ES-I3 (cell line): Measurements from ENCODE around the gene ALKBH1.
"Not testable (repeated sequence)": the region's sequence is repeated elsewhere in the genome, so short reads cannot be mapped to it uniquely, and the experiment has no call there.

Experiments used
- H3K36me3 ChIP-seq: 2 replicates; pipeline ENCODE4 v1.6.1; 2013; ENCODE audit warnings: mild to moderate bottlenecking, low read length, control low read depth, moderate library complexity; ENCODE audit not compliant: insufficient read depth
- H3K4me1 ChIP-seq: 2 replicates; pipeline ENCODE4 v1.6.1; 2013; ENCODE audit warnings: mild to moderate bottlenecking, control low read depth, low read length; ENCODE audit not compliant: insufficient read depth
- H3K9ac ChIP-seq: 2 replicates; pipeline ENCODE4 v1.6.1; 2013; ENCODE audit warnings: low read depth, mild to moderate bottlenecking, low read length, moderate library complexity
- H3K9me3 ChIP-seq: 2 replicates; pipeline ENCODE4 v1.6.1; 2013; ENCODE audit warnings: mild to moderate bottlenecking, low read length, moderate library complexity; ENCODE audit not compliant: control insufficient read depth, insufficient read depth

ALKBH1 gene

DNA sequence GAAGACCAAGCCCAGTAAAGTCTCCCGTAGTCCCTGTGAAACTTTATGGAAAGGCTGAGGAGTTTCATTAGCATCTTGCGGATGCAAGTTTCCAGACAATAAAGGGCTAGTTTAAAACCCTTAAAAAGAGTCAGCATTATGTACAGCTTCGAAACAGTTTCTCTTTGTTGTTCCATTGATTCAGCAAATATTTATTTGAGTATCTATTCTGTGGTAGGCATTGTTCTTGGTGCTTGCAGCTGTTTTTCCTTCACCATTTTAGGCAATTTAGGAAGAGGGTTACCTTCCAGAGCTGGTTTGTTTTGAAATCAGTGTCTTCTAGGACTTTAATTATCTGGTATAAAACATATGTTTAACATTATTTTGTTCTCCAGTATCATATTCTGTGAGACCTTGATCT is 1.6 kb upstream of the ALKBH1 start:
- H3K4me1 ChIP-seq: peaks cover 8% of the 10 kb centered on the region
- H3K9me3 ChIP-seq: no peaks in the 10 kb centered on the region
- peak overlapping the region; percentile 80; the same call in 1 of the 2 replicates for H3K9ac ChIP-seq
- H3K36me3 ChIP-seq: peaks cover 18% of the 10 kb centered on the region

DNA sequence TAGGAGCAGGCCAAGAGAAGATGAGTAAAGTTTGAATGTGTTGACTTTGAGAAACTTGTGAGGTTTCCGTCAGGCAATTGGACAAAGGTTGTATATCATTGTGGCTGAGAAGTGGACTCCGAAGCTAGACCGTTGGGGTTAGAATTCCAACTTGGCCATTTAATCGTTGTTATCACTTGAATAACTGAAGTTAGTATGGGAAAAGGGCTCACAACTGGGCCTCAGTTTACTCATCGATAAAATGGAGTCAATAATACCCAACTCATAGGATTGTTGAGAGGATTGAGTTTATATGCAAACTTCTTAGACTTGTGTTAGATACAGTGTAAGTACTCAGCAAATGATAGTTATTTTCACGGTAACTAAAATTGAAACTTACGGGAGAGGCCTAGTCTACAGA is 926 bp upstream of the ALKBH1 start:
- Histone ChIP-seq H3K9me3 (no peaks in the 10 kb centered on the region), H3K9ac (peak overlapping the region; percentile 80), H3K4me1 (peaks cover 8% of the 10 kb centered on the region), H3K36me3 (peaks cover 23% of the 10 kb centered on the region)

DNA sequence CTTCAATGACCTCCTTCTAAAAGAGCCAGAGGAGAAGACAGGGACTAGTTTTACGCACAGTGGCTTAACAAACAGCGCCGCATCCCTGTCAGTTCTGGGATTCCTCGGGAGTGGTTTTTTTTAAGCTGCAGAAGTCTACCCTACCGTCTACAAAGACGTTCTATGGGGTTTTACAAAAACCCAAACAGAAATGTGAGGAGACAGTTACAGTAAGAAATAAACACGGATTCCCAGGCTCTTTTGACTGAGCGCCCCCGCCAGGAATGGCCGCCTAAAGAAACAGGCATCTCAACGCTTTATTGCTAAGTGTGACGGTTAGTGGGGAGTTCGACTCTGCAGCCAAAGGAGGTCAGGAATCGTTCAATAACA is 484 bp downstream of the ALKBH1 start:
- H3K36me3 ChIP-seq: peaks cover 22% of the 10 kb centered on the region

DNA sequence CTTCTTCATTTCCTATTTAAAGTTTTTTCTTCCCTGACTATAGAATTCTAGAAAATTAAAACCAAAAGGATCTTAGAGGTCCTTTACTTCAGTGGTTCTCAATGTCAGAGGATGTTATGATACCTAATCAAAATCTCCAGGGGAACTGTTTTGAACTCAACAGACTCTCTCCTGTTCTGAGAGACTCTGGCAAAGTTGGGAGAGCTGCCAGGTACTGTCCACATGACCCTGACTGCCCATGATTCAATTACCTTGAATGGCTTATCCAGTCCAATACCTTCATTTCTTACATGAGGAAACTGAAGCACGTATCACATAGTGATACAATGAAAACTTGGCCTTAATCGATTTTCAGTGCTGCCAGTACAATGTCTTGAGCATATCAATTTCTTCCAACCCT is 16.6 kb downstream of the ALKBH1 start:
- peaks cover 3% of the 10 kb centered on the region; the same call in 1 of the 2 replicates for H3K4me1 ChIP-seq
- H3K9me3 ChIP-seq: no peaks in the 10 kb centered on the region
- H3K36me3 ChIP-seq: no peaks in the 10 kb centered on the region
- H3K9ac ChIP-seq: no peak overlapping the region

More for the DNA sequence above, 484 bp downstream of the ALKBH1 start:
- Histone ChIP-seq H3K9me3 (no peaks in the 10 kb centered on the region), H3K4me1 (peaks cover 8% of the 10 kb centered on the region), H3K9ac (peak overlapping the region; percentile 80)

DNA sequence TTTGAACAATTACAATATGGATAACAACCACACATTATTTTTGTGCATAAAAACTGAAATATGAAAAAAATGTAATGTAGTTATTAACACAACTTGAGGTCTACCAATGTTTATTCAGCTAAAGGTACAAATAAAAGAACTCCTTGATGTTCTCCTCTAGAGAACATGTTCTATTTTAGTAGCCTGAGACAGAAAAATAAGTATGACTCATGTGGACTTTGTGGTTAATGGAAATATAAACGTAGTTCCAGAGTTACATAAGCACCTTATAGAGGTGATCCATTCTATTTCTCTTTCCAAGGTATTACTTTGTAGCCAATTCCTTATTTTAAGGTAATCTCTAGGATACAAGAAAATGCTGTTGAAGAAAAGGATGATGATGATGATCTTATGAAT is 25.7 kb downstream of the ALKBH1 start:
- peaks cover 5% of the 10 kb centered on the region; the same call in 1 of the 2 replicates for H3K36me3 ChIP-seq
- no peak overlapping the region for H3K9ac ChIP-seq
- H3K4me1 ChIP-seq: no peaks in the 10 kb centered on the region
- no peaks in the 10 kb centered on the region for H3K9me3 ChIP-seq

DNA sequence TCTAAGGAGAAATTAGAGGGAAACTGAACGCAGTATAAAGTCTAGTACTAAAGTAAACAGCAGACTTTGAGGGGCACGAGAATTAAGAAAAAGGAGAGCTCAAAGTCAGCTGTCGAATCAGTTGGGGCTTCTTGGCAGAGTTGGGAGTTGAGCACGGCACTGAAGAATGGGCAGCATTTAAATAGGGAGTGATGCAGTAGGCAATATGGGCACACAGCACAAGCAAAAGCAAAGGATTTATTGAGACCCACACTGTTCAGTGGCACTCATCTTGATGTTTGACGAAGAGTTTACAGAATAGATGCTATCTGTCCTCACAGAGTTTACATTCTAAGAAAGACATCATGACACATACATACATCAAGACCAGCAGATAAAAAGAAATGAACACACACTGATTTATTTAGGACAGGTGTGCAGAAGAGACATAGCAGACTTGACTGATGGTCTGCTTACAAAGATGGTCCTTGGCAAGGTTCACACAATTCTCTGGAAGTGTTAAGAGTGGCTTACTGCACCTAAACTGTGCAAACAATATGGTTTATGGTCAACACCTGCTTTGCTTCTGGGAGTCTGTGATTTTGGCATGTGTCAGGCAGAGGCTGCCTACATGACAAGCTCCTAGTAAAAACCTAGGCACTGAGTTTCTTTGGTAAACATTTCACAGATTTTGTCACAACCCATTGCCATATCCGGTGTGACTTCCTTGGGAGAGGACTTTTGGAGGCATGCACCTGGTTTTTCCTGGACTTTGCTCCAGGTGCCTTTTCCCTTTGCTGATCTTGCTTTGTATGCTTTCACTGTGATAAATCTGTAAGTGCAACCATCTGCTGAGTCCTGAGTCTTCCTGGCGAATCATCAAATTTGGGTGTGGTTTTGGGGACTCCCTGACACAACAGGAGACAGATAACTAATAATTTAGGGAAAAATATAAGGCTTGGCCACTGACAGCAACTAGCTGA is 26.3 kb downstream of the ALKBH1 start:
- Histone ChIP-seq H3K4me1 (no peaks in the 10 kb centered on the region), H3K9me3 (no peaks in the 10 kb centered on the region), H3K9ac (no peak overlapping the region), H3K36me3 (peaks cover 5% of the 10 kb centered on the region; the same call in 1 of the 2 replicates)

DNA sequence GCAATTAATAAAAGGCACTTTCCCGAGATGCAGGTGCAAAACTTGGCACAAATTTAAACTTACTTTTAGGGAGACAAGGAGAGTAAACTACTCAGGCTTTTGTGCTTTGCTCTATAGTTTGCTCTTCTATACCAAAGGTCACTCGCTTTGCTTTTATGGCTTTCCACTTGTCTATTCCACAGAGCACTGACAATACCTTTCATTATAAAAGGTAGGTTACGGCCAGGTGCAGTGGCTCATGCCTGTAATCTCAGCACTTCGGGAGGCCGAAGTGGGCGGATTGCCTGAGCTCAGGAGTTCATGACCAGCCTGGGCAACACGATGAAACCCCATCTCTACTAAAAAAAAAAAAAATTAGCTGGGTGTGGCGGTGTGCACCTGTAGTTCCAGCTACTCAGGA is 32.9 kb downstream of the ALKBH1 start:
- H3K9ac ChIP-seq: no peak overlapping the region
- no peaks in the 10 kb centered on the region for H3K4me1 ChIP-seq
- no peaks in the 10 kb centered on the region for H3K9me3 ChIP-seq
- H3K36me3 ChIP-seq: peaks cover 21% of the 10 kb centered on the region; the same call in 1 of the 2 replicates

DNA sequence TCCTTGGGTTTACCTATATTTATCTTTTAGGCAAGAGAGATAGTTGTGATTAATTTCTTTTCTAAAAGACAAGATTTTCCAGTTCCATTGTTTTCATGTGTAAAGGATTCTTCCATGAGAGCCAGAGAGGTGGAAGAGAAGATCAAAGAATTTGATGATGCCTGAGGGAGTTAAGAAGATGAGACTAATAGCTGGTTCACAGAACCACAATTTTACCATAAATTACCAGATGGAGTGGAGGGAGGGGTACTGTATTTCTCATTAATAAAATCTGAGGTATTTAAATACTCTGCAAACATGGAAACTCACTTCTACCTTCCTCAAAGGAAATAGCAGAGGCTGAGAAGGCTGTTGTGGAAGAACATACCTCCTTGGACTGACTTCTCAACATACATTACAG is 34.6 kb downstream of the ALKBH1 start:
- no peaks in the 10 kb centered on the region for H3K9me3 ChIP-seq
- no peak overlapping the region for H3K9ac ChIP-seq
- peaks cover 21% of the 10 kb centered on the region; the same call in 1 of the 2 replicates for H3K36me3 ChIP-seq
- H3K4me1 ChIP-seq: no peaks in the 10 kb centered on the region

DNA sequence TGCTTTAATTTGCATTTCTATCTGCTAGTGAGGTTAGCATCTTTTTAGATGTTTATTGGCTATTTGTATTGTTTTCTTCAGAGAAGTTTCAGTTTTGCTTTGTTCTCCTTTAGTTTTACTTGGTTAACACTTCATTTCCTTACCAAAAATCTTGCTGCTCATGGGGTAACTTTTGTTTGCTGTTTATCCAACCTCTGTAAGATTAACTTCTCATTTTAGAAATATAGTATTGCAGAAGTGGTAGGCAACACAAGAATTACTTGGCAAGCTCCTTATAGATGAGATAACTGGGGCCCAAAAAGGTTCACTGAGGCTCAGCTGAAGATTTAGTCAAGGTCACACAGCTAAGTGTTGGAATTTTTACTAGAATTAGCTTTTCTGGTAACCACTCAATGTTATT is 40.5 kb downstream of the ALKBH1 start:
- no peaks in the 10 kb centered on the region for H3K36me3 ChIP-seq
- peaks cover 19% of the 10 kb centered on the region for H3K4me1 ChIP-seq
- H3K9me3 ChIP-seq: no peaks in the 10 kb centered on the region
- no peak overlapping the region for H3K9ac ChIP-seq

DNA sequence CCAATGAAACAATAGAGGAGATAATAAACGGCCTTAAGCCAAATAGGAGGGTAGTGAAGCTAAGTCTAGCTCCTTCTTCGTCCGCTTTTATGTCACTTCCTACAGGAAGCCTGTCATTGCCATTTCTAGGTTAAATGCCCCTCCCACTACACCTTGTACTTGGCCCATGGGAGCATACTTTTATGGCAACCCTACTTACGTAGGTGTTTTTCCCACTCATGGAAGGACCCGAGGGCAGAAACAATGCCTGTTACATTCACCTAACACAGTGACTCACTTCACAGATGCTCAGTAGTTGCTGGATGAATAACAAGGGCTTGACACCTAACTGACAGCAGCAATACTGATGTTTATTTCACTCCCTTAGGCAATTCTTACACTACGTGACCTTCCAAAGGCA is 44.5 kb downstream of the ALKBH1 start:
- Histone ChIP-seq H3K9me3 (no peaks in the 10 kb centered on the region), H3K9ac (no peak overlapping the region), H3K36me3 (no peaks in the 10 kb centered on the region), H3K4me1 (peaks cover 35% of the 10 kb centered on the region)

DNA sequence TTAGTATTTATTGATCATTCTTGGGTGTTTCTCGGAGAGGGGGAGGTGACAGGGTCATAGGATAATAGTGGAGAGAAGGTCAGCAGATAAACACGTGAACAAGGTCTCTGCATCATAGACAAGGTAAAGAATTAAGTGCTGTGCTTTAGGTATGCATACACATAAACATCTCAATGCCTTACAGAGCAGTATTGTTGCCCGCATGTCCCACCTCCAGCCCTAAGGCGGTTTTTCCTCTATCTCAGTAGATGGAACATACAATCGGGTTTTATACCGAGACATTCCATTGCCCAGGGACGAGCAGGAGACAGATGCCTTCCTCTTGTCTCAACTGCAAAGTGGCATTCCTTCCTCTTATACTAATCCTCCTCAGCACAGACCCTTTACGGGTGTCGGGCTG is 46.3 kb downstream of the ALKBH1 start:
- H3K9ac ChIP-seq, H3K9me3 ChIP-seq, H3K36me3 ChIP-seq: not testable (repeated sequence)
- peaks cover 38% of the 10 kb centered on the region for H3K4me1 ChIP-seq

DNA sequence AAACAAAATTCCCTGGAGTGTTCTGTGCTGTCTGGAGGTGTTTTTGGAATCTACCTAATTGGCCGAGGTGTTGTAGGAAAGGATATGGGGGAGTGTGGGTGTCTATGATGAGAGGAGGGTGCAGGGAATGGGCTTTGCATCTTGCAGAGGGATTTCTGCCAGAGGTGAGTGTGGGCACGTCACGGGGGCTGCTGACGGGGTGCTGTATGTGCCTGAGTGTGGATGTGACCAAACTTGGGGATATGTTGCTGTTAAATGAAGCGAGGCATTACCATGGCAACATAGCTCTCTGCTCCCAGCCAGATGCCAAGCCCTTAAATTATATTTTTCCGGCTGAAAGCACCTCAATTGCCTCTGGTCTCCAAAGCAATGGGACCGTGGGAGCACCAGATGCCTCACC is 47.1 kb downstream of the ALKBH1 start:
- no peaks in the 10 kb centered on the region for H3K36me3 ChIP-seq
- H3K4me1 ChIP-seq: peaks cover 38% of the 10 kb centered on the region
- H3K9ac ChIP-seq: peak overlapping the region; percentile 25; the same call in 1 of the 2 replicates
- H3K9me3 ChIP-seq: no peaks in the 10 kb centered on the region

DNA sequence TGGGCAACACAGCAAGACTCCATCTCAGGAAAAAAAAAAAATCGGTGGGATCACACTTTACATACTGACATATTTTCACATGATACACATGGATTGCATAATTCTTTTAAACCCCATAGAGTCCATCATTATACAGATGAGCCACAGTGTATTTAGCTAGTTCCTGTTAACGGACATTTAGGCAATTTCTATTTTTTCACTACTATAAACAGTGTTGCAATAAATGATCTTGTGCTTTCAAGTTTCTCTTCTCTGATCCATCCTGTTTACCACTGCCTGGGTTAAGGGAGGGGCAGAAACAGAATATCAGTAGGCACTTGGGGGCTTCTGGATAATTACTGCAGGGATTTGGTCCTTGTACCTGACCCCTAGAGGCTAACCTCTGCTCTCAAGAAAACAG is 48.0 kb downstream of the ALKBH1 start:
- no peak overlapping the region for H3K9ac ChIP-seq
- H3K9me3 ChIP-seq: no peaks in the 10 kb centered on the region
- peaks cover 43% of the 10 kb centered on the region for H3K4me1 ChIP-seq
- H3K36me3 ChIP-seq: no peaks in the 10 kb centered on the region

DNA sequence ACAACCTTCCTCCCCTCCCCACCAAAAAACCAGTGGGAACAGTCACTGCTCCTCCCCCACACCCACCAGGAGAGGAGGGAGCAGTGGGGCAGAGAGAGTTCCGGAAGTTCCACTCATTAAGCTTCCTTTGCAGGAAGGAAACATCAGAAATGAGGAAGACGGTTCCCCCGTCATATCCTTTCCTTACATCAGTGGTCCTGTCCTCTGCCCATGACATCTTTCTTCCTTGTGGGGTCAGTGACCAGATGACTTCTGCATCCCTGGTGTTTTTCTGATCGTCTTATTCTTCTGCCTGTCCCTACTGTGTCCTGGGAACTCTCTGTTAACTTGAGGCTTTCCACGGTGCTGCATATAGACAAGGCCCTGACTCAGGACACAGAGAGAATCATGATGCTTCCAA is 50.5 kb downstream of the ALKBH1 start:
- Histone ChIP-seq H3K9ac (no peak overlapping the region; the same call in 1 of the 2 replicates), H3K9me3 (no peaks in the 10 kb centered on the region)

DNA sequence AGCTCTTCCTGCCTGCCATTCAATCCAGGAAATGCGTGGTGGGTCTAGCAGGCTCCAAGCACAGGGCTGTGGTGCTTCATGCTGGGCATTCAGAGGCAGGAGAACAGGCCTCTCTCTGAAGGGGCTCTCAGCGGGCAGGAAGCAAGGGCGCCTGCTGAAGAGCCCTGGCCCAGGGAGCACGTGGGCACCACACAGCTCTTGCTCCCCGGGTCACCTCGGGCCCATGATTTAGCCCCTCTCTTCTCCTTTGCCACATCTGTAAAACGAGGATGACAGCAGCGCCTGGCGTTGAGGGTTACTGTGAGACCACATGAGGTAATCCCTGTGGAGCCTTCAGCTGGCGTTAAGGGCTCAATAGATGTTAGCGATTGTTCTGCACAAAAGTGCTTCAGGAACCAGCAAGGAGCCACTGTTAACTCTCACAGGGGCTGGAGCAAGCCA is 53.8 kb downstream of the ALKBH1 start:
- no peaks in the 10 kb centered on the region for H3K9me3 ChIP-seq
- H3K9ac ChIP-seq: no peak overlapping the region
- H3K4me1 ChIP-seq: peaks cover 14% of the 10 kb centered on the region
- H3K36me3 ChIP-seq: no peaks in the 10 kb centered on the region

More for the DNA sequence above, 50.5 kb downstream of the ALKBH1 start:
- no peaks in the 10 kb centered on the region for H3K36me3 ChIP-seq
- H3K4me1 ChIP-seq: peaks cover 23% of the 10 kb centered on the region
